ENCODE measurements around the gene COL25A1.

The COL25A1 gene

GRCh38 chr4:108766058-108766457 is 536.4 kb downstream of the COL25A1 start:
- DNase-seq (ENCODE audit: low spot score), result no peak
- no peak for TF ChIP-seq CTCF (IDR thresholded peaks at IDR 0.05; ENCODE audit: extremely low read depth, insufficient read depth, missing control alignments)
- in situ Hi-C loops (cut with MboI; ENCODE audit: low pct_unique_long_range_greater_than_20kb, low sequenced_read_pairs, unreplicated experiment), result no loop called here

GRCh38 chr4:108763986-108764385 is 538.5 kb downstream of the COL25A1 start:
- DNase-seq (ENCODE audit: low spot score), result no peak
- in situ Hi-C loops (cut with MboI; ENCODE audit: low pct_unique_long_range_greater_than_20kb, low sequenced_read_pairs, unreplicated experiment), result no loop called here
- no peak for TF ChIP-seq CTCF (IDR thresholded peaks at IDR 0.05; ENCODE audit: extremely low read depth, insufficient read depth, missing control alignments)

GRCh38 chr4:108763226-108763593 is 539.2 kb downstream of the COL25A1 start:
- in situ Hi-C loops (cut with MboI; ENCODE audit: low pct_unique_long_range_greater_than_20kb, low sequenced_read_pairs, unreplicated experiment), result no loop called here
- no peak for TF ChIP-seq CTCF (IDR thresholded peaks at IDR 0.05; ENCODE audit: extremely low read depth, insufficient read depth, missing control alignments)
- DNase-seq (ENCODE audit: low spot score), result no peak

- in situ Hi-C loops (cut with MboI; ENCODE audit: low pct_unique_long_range_greater_than_20kb, low sequenced_read_pairs, unreplicated experiment), result no loop called here
- DNase-seq (ENCODE audit: low spot score), result no peak
- no peak for TF ChIP-seq CTCF (IDR thresholded peaks at IDR 0.05; ENCODE audit: extremely low read depth, insufficient read depth, missing control alignments)
These were observed 539.8 kb downstream of the COL25A1 start, which contains the start of gene ETNPPL for GRCh38 chr4:108762559-108763225. ETNPPL (minus strand) TSS chr4:108763053; CDS start chr4:108762898, 155 bp downstream.

Data from GM13977 (cell line).